ENCODE results near the gene DRAM1.
"Not testable (repeated sequence)": the region's sequence is repeated elsewhere in the genome, so short reads cannot be mapped to it uniquely, and the experiment has no call there.

Gene DRAM1

DNA sequence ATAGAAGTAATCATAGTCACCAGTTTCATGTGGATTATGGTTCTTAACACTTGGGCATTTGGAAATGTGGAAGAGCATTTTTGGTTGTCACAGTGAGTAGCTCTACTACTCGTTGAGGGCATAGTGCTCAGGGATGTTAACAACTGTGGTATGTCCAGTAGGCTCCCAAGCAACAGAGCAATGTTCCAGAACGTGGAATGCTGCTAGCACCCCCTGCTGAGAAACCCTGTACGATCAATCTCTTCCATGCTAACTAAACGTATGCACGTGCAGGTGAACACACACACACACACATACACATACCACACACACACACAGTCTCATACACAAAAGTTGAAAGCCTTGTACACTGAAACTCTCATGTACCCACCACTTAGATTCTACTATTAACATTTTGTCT, 30.1 kb upstream of the DRAM1 start:
- no peak overlapping the region for H3K27ac ChIP-seq (ENCODE audit: low read length)
- H3K27me3 ChIP-seq (ENCODE audit: control insufficient read depth, insufficient read depth, low read length), result no peaks in the 10 kb centered on the region
- no peaks in the 10 kb centered on the region for H3K36me3 ChIP-seq (ENCODE audit: control insufficient read depth, low read depth, low read length)
- no peak overlapping the region for H3K9ac ChIP-seq (ENCODE audit: low read length)
- no peaks in the 10 kb centered on the region for H3K9me3 ChIP-seq (ENCODE audit: control insufficient read depth, low read depth, low read length)
- no peak overlapping the region for H3K4me3 ChIP-seq (ENCODE audit: low read length)
- no peaks in the 10 kb centered on the region for H3K4me1 ChIP-seq (ENCODE audit: control insufficient read depth, low read depth, low read length)

GRCh38 chr12:101850199-101850598, 27.2 kb upstream of the DRAM1 start:
- no peaks in the 10 kb centered on the region for H3K4me1 ChIP-seq (ENCODE audit: control insufficient read depth, low read depth, low read length)
- no peak overlapping the region for H3K27ac ChIP-seq (ENCODE audit: low read length)
- H3K27me3 ChIP-seq (ENCODE audit: control insufficient read depth, insufficient read depth, low read length), result no peaks in the 10 kb centered on the region
- no peaks in the 10 kb centered on the region for H3K36me3 ChIP-seq (ENCODE audit: control insufficient read depth, low read depth, low read length)
- H3K9me3 ChIP-seq (ENCODE audit: control insufficient read depth, low read depth, low read length), result no peaks in the 10 kb centered on the region
- H3K4me3 ChIP-seq (ENCODE audit: low read length), result no peak overlapping the region
- no peak overlapping the region for H3K9ac ChIP-seq (ENCODE audit: low read length)

DNA sequence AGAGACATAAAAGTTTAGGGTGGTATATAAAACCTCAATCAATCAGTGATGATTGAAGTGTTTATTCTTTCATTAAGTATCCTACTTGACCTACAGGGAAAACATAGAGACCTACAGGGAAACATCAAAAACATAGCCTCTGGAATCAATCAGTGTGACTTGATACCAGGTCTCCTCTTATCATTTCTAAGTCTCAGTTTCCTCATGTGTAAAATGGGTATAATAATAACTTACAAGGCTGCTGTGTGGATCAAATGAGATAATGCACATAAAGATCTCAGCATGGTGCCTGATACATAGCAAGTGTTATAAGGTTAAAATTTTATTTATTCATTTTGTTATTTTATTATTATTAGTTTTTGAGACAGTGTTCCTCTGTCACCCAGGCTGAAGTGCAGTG, 24.4 kb upstream of the DRAM1 start:
- H3K4me3 ChIP-seq (ENCODE audit: low read length), result no peak overlapping the region
- no peak overlapping the region for H3K27ac ChIP-seq (ENCODE audit: low read length)
- H3K4me1 ChIP-seq (ENCODE audit: control insufficient read depth, low read depth, low read length), result no peaks in the 10 kb centered on the region
- H3K9ac ChIP-seq (ENCODE audit: low read length), result no peak overlapping the region
- H3K36me3 ChIP-seq (ENCODE audit: control insufficient read depth, low read depth, low read length), result no peaks in the 10 kb centered on the region
- no peaks in the 10 kb centered on the region for H3K9me3 ChIP-seq (ENCODE audit: control insufficient read depth, low read depth, low read length)
- no peaks in the 10 kb centered on the region for H3K27me3 ChIP-seq (ENCODE audit: control insufficient read depth, insufficient read depth, low read length)

DNA sequence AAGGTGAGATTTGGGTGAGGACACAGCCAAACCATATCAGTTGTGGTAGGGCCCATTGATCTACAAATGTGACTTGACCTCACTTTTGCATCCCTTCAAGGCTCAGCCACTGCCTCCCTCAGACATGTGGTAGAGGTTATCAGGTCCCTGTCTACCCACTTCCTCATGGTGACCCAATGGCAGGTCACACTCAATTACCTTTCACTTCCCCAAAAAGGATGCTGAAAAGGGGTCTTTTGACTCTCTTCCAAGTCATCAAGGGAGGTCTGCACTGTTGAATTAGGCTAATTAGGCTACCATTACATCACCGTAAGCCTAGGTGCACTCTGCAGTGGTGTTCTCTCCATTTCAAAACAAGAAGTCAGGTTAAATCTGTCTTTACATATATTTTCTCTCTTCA, 22.6 kb upstream of the DRAM1 start:
- no peak overlapping the region for H3K9ac ChIP-seq (ENCODE audit: low read length)
- H3K4me3 ChIP-seq (ENCODE audit: low read length), result no peak overlapping the region
- H3K27ac ChIP-seq (ENCODE audit: low read length), result no peak overlapping the region
- no peaks in the 10 kb centered on the region for H3K36me3 ChIP-seq (ENCODE audit: control insufficient read depth, low read depth, low read length)
- no peaks in the 10 kb centered on the region for H3K27me3 ChIP-seq (ENCODE audit: control insufficient read depth, insufficient read depth, low read length)
- H3K9me3 ChIP-seq (ENCODE audit: control insufficient read depth, low read depth, low read length), result no peaks in the 10 kb centered on the region
- no peaks in the 10 kb centered on the region for H3K4me1 ChIP-seq (ENCODE audit: control insufficient read depth, low read depth, low read length)

DNA sequence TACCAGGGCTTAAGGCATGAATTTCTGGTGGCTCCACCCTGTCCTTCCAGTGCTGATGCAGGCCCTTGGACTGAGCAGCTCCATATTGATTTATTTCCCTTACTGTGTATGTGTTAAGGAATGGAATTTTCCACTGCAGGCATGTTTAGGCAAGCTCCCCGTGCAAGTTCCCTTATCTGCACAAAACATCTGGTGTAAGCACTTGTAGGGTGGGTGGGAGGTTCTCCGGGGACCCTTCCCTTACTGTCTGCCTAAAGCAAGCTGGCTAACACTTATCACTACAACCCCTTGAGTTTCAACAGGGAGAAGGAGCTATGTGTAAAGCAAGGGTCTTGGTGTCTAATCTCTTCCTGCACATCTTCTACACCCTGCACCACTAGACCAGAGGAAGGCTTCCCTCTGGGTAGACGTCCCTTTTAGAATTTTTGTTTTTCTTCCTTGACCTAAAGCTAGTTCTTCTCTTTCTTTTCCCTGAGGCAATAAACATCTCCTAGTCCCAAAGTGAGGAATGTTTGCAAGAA, 22.0 kb upstream of the DRAM1 start:
- H3K4me3 ChIP-seq (ENCODE audit: low read length), result no peak overlapping the region
- no peaks in the 10 kb centered on the region for H3K9me3 ChIP-seq (ENCODE audit: control insufficient read depth, low read depth, low read length)
- H3K4me1 ChIP-seq (ENCODE audit: control insufficient read depth, low read depth, low read length), result no peaks in the 10 kb centered on the region
- no peaks in the 10 kb centered on the region for H3K36me3 ChIP-seq (ENCODE audit: control insufficient read depth, low read depth, low read length)
- no peak overlapping the region for H3K9ac ChIP-seq (ENCODE audit: low read length)
- no peaks in the 10 kb centered on the region for H3K27me3 ChIP-seq (ENCODE audit: control insufficient read depth, insufficient read depth, low read length)
- no peak overlapping the region for H3K27ac ChIP-seq (ENCODE audit: low read length)

DNA sequence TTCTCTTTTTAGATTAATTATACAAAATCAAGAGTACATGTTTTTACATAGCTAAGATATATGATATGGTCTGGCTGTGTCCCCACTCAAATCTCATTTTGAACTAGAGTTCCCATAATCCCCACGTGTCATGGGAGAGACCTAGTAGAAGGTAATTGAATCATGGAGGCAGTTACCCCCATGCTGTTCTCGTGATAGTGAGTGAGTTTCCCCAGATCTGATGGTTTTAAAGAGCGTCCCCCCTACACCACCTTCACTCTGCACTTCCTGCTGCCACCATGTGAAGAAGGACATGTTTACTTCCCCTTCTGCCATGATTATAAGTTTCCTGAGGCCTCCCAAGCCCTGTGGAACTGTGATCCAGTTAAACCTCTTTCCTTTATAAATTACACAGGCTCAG, 21.4 kb upstream of the DRAM1 start:
- Histone ChIP-seq H3K9ac (ENCODE audit: low read length) (no peak overlapping the region), H3K4me3 (ENCODE audit: low read length) (no peak overlapping the region), H3K36me3 (ENCODE audit: control insufficient read depth, low read depth, low read length) (no peaks in the 10 kb centered on the region), H3K9me3 (ENCODE audit: control insufficient read depth, low read depth, low read length) (no peaks in the 10 kb centered on the region), H3K4me1 (ENCODE audit: control insufficient read depth, low read depth, low read length) (no peaks in the 10 kb centered on the region), H3K27me3 (ENCODE audit: control insufficient read depth, insufficient read depth, low read length) (no peaks in the 10 kb centered on the region), H3K27ac (ENCODE audit: low read length) (no peak overlapping the region)

- not testable (repeated sequence) for H3K27ac ChIP-seq (ENCODE audit: low read length); H3K4me3 ChIP-seq (ENCODE audit: low read length); H3K9ac ChIP-seq (ENCODE audit: low read length); H3K4me1 ChIP-seq (ENCODE audit: control insufficient read depth, low read depth, low read length); H3K27me3 ChIP-seq (ENCODE audit: control insufficient read depth, insufficient read depth, low read length); H3K36me3 ChIP-seq (ENCODE audit: control insufficient read depth, low read depth, low read length); H3K9me3 ChIP-seq (ENCODE audit: control insufficient read depth, low read depth, low read length)
These were observed 20.8 kb upstream of the DRAM1 start for GRCh38 chr12:101856614-101857013.

DNA sequence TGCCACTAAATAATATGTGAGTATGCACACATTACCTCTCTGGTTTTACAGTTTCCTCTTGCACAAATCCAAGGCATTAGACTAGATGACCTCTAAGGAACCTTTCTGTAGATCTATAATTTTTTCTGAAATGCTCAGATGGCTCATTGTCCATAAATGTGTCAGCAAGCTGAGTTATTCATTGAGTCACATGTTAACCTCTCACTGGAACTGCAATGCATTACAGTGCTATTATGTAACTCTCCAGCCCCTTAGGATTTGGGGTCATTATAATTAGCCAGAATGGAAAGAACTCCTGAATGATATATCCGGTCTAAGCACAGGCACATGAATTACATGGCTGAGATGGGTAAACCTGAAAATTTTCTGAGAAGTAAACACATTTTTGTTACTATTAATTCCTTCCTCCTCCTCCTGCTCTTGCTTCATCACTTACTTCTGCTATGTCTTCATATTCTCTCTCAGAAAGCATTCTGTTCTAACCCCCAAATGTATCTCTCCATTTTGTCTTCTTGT, 20.3 kb upstream of the DRAM1 start:
- Histone ChIP-seq H3K4me3 (ENCODE audit: low read length) (no peak overlapping the region), H3K27me3 (ENCODE audit: control insufficient read depth, insufficient read depth, low read length) (no peaks in the 10 kb centered on the region), H3K9me3 (ENCODE audit: control insufficient read depth, low read depth, low read length) (no peaks in the 10 kb centered on the region), H3K9ac (ENCODE audit: low read length) (no peak overlapping the region), H3K27ac (ENCODE audit: low read length) (no peak overlapping the region), H3K36me3 (ENCODE audit: control insufficient read depth, low read depth, low read length) (no peaks in the 10 kb centered on the region), H3K4me1 (ENCODE audit: control insufficient read depth, low read depth, low read length) (no peaks in the 10 kb centered on the region)

DNA sequence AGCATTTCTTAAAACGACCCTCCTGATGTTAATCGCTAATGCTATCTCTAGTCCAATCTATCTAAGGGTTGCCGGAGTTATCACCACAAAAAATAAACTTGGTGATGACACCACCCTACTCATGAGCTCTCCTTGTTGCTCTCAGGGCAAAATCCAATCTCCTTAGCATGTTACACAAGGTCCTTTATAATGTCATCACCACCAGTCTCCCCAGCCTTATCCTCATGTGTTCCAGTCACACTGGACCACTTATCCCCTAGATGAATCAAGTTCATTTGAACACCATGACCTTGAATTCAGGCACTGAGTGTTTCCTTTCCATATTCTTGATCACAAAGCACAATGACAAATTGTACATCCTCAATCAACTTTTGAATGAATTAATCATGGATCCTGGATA, 19.0 kb upstream of the DRAM1 start:
- no peak overlapping the region for H3K9ac ChIP-seq (ENCODE audit: low read length)
- H3K27ac ChIP-seq (ENCODE audit: low read length), result no peak overlapping the region
- no peaks in the 10 kb centered on the region for H3K4me1 ChIP-seq (ENCODE audit: control insufficient read depth, low read depth, low read length)
- no peaks in the 10 kb centered on the region for H3K27me3 ChIP-seq (ENCODE audit: control insufficient read depth, insufficient read depth, low read length)
- no peaks in the 10 kb centered on the region for H3K9me3 ChIP-seq (ENCODE audit: control insufficient read depth, low read depth, low read length)
- H3K36me3 ChIP-seq (ENCODE audit: control insufficient read depth, low read depth, low read length), result no peaks in the 10 kb centered on the region
- H3K4me3 ChIP-seq (ENCODE audit: low read length), result no peak overlapping the region

DNA sequence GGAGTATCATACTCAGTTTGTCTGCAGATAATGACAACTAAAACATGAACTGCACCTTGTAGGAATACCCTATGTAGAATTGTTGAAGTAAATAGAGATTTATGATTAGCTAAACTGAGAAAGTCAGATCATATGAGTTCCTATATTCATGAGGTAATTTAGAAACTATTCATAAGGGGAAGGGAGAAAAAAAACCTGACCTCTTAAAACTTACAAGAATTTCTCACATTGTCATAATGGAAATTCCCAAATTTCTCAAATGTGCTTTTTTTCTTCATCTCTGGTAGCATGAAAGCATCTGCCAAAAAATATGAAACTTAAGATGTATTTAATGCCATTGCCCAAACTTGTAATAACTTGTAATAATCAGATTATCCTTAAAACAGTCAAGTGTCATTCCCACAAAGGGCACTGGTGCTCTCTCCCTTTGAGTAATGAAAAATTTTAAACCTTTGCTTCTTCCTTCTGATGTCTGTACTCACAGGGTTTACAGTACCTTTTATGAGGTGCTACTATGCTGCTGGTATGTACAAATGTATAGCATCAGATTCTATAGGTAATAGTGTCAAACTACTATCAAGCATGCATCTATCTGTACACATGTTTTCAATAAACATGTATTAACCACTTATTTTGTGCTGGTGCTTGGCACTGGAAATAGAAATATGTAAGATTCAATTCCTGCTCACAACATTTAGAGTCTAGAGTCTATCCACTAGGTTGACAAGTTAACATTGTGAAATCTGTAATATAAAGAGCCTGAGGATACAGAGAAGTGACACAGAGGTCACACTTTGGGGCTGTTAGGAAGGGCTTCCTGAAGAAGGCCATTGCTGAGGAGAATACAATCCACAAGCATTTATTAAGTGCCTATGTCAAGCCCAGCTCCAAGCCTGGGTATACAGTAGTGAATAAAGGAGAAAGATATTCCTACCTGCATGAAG, 17.4 kb upstream of the DRAM1 start:
- no peak overlapping the region for H3K9ac ChIP-seq (ENCODE audit: low read length)
- H3K27me3 ChIP-seq (ENCODE audit: control insufficient read depth, insufficient read depth, low read length), result no peaks in the 10 kb centered on the region
- no peaks in the 10 kb centered on the region for H3K4me1 ChIP-seq (ENCODE audit: control insufficient read depth, low read depth, low read length)
- no peaks in the 10 kb centered on the region for H3K9me3 ChIP-seq (ENCODE audit: control insufficient read depth, low read depth, low read length)
- no peaks in the 10 kb centered on the region for H3K36me3 ChIP-seq (ENCODE audit: control insufficient read depth, low read depth, low read length)
- H3K4me3 ChIP-seq (ENCODE audit: low read length), result no peak overlapping the region
- H3K27ac ChIP-seq (ENCODE audit: low read length), result no peak overlapping the region

DNA sequence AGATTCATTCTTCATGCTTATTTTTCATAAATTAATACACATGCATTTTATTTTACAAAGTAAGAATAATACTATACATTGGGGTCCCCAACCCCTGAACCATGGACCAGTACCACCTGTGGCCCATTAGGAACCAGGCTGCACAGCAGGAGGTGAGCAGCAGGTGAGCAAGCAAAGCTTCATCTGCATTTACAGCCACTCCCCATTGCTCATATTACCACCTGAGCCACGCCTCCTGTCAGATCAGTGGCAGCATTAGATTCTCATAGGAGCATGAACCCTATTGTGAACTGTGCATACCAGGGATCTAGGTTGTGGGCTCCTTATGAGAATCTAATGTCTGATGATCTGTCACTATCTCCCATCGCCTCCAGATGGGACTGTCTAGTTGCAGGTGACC, 15.7 kb upstream of the DRAM1 start:
- H3K27me3 ChIP-seq (ENCODE audit: control insufficient read depth, insufficient read depth, low read length); H3K36me3 ChIP-seq (ENCODE audit: control insufficient read depth, low read depth, low read length); H3K9ac ChIP-seq (ENCODE audit: low read length); H3K9me3 ChIP-seq (ENCODE audit: control insufficient read depth, low read depth, low read length); H3K4me3 ChIP-seq (ENCODE audit: low read length); H3K27ac ChIP-seq (ENCODE audit: low read length); H3K4me1 ChIP-seq (ENCODE audit: control insufficient read depth, low read depth, low read length): not testable (repeated sequence)

- H3K4me3 ChIP-seq (ENCODE audit: low read length), result no peak overlapping the region
- H3K4me1 ChIP-seq (ENCODE audit: control insufficient read depth, low read depth, low read length), result no peaks in the 10 kb centered on the region
- H3K9ac ChIP-seq (ENCODE audit: low read length), result no peak overlapping the region
- H3K36me3 ChIP-seq (ENCODE audit: control insufficient read depth, low read depth, low read length), result no peaks in the 10 kb centered on the region
- no peaks in the 10 kb centered on the region for H3K9me3 ChIP-seq (ENCODE audit: control insufficient read depth, low read depth, low read length)
- no peaks in the 10 kb centered on the region for H3K27me3 ChIP-seq (ENCODE audit: control insufficient read depth, insufficient read depth, low read length)
- no peak overlapping the region for H3K27ac ChIP-seq (ENCODE audit: low read length)
These were observed 15.1 kb upstream of the DRAM1 start for GRCh38 chr12:101862245-101862644.
